Coronary artery (tissue), 2 donors: ENCODE results near the gene COX11.

Experiments
- DNase-seq: peaks from one replicate; pipeline ENCODE4 v3.0.0-alpha.2; 2017; ENCODE audit warnings: low spot score
- H3K27ac ChIP-seq, 2 donors: fragments of 200-600 bp; sonication (generic); one replicate each; pipeline ENCODE4 v1.5.1; 2016 to 2019
- H3K4me3 ChIP-seq: fragments of 200-600 bp; sonication (generic); 2 replicates; pipeline ENCODE4 v1.5.1; 2016; ENCODE audit warnings: mild to moderate bottlenecking, moderate library complexity
- TF ChIP-seq, protein P1 (sequence below): fragments of 200-600 bp; sonication (generic); IDR thresholded peaks from one replicate; pipeline ENCODE4 v1.5.1; 2019; ENCODE audit warnings: antibody characterized with exemption

COX11 gene

GRCh38 chr17:54991567-54991966 lies 23.1 kb upstream of the COX11 start:
- TF ChIP-seq, protein P1, sequence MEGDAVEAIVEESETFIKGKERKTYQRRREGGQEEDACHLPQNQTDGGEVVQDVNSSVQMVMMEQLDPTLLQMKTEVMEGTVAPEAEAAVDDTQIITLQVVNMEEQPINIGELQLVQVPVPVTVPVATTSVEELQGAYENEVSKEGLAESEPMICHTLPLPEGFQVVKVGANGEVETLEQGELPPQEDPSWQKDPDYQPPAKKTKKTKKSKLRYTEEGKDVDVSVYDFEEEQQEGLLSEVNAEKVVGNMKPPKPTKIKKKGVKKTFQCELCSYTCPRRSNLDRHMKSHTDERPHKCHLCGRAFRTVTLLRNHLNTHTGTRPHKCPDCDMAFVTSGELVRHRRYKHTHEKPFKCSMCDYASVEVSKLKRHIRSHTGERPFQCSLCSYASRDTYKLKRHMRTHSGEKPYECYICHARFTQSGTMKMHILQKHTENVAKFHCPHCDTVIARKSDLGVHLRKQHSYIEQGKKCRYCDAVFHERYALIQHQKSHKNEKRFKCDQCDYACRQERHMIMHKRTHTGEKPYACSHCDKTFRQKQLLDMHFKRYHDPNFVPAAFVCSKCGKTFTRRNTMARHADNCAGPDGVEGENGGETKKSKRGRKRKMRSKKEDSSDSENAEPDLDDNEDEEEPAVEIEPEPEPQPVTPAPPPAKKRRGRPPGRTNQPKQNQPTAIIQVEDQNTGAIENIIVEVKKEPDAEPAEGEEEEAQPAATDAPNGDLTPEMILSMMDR = no peak
- H3K27ac ChIP-seq = no peak overlapping the region
- H3K4me3 ChIP-seq = no peak overlapping the region
- no peak for DNase-seq

DNA sequence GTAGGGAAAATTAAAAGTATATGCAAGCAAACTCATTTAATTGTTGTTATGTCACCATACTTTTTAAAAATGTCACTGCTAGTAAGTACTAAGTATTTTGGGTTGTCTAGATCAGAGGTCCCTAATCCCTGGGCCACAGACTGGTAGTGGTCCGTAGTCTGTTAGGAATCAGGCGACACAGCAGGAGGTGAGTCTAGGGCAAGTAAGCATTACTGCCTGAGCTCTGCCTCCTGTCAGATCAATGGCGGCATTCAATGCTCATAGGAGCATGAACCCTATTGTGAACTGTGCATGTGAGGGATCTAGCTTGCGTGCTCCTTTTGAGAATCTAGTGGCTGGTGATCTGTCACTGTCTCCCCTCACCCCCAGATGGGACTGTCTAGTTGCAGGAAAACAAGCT lies 21.7 kb upstream of the COX11 start:
- TF ChIP-seq, protein P1 = no peak
- no peak for DNase-seq
- no peak overlapping the region for H3K27ac ChIP-seq
- H3K4me3 ChIP-seq = no peak overlapping the region

GRCh38 chr17:54985476-54985875 lies 17.0 kb upstream of the COX11 start:
- no peak overlapping the region for H3K27ac ChIP-seq
- TF ChIP-seq, protein P1 = no peak
- no peak for DNase-seq
- H3K4me3 ChIP-seq = no peak overlapping the region

DNA sequence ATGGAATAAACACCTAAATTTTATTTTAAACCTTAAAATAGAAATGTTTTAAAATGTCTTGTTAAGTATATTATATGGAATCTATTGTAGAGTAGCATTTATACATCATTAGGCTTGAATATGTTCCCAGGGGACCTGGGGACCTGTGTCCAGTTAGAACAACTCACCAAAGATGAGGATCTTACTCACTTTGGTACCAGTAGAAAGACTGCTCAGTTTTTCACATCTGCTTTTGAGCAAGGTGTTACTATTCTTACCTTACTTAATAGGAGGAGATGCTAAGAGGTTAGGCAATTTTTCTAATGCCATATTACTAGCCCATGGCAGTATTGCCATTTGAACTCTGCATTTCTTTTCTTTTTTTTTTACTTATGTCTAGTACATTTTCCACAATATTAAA lies 14.8 kb upstream of the COX11 start:
- TF ChIP-seq, protein P1 = no peak
- DNase-seq = no peak
- peak overlapping the region; percentile 46 to 67 for H3K27ac ChIP-seq
- H3K4me3 ChIP-seq = no peak overlapping the region

DNA sequence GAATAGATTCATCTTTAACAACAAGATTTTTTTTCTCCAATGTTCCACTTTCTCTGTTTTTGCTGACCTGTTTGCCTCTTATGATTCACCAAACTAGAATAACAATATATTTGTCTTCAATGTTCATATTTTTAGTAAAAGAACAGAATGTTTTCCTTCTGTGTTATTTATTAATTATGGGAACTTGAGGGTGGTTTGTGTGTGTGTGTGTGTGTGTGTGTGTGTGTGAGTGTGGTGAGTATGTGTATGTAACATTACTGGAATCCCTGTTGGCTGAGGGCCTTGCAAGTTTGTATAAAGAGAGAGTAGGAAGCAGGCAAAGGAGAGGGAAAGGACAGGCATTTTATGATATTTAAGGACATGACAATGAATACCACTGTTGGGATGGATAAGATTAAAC lies 13.9 kb upstream of the COX11 start:
- peak overlapping the region; percentile 46 to 67 for H3K27ac ChIP-seq
- TF ChIP-seq, protein P1 = no peak
- DNase-seq = no peak

GRCh38 chr17:54980375-54980774 lies 11.9 kb upstream of the COX11 start:
- Histone ChIP-seq H3K27ac (no peak overlapping the region), H3K4me3 (no peak overlapping the region)
- TF ChIP-seq, protein P1 = no peak
- DNase-seq = no peak

More for the DNA sequence above, 13.9 kb upstream of the COX11 start:
- peak overlapping the region; percentile 2 for H3K4me3 ChIP-seq

- no peak overlapping the region for H3K27ac ChIP-seq
- no peak overlapping the region for H3K4me3 ChIP-seq
- DNase-seq = no peak
- TF ChIP-seq, protein P1 = no peak
Observed at GRCh38 chr17:54979657-54980056, 11.2 kb upstream of the COX11 start.
